A549 treated with ZK216348 at 1 μM for 4 hours (cell line): ENCODE measurements around the gene GP5. TPM values are rescaled to one million over a fixed set of nuclear protein-coding genes. Genes with fewer than 3 reads are reported as not detected.

Experiments
- total RNA-seq: library from RNA; stranded (reverse); fragments of 200-300 nt; extraction: Qiagen RNA extraction; gene quantifications from 5 replicates; pipeline ENCODE4 v1.2.3, GENCODE V29; 2022; ENCODE audit warnings: low read depth

GP5 gene
- total RNA-seq = not detected in 5 replicates

GRCh38 chr3:194399166-194399565 lies at the start of gene GP5:
GP5 (minus strand) TSS chr3:194399266; CDS start chr3:194398282, 984 bp downstream.

GRCh38 chr3:194369522-194370279 lies 29.4 kb downstream of the GP5 start, which contains the start of gene LRRC15:
LRRC15 (minus strand) TSS chr3:194369743; CDS start chr3:194361043, 8,700 bp downstream.

GRCh38 chr3:194351080-194351672 lies 47.9 kb downstream of the GP5 start, which contains the start of gene CPN2:
CPN2 (minus strand) TSS chr3:194351328; CDS start chr3:194342702, 8,626 bp downstream.

Other genes with a start within 250 kb of the GP5 start
- not detected in 5 replicates for gene CPN2, start 47.9 kb downstream of the GP5 start, total RNA-seq
- gene LRRC15, start 29.5 kb downstream of the GP5 start, total RNA-seq = 0.09 to 0.24 TPM (median 0.14 TPM) in 5 replicates
- 14.5 to 41.2 TPM (median 33.6 TPM) in 5 replicates for gene ATP13A3, start 87.7 kb upstream of the GP5 start, total RNA-seq
- 8.7 to 13.8 TPM (median 13.2 TPM) in 5 replicates for gene TMEM44, start 234.2 kb upstream of the GP5 start, total RNA-seq